NOMO-1 treated with DMSO at 0.1 percent for 48 hours (cell line): Measurements from ENCODE around the gene KCNG2.

ENCODE experiments used
- DNase-seq: peaks from one replicate; lab custom pipeline; 2025; ENCODE audit not compliant: unreplicated experiment; lab: John Stamatoyannopoulos, UW

Gene KCNG2

GRCh38 chr18:79798346-79798998 lies 734 bp downstream of the KCNG2 start:
- DNase-seq = no peak

GRCh38 chr18:79798999-79799370 lies 1.2 kb downstream of the KCNG2 start:
- no peak for DNase-seq

- DNase-seq = no peak
Measured at GRCh38 chr18:79799619-79800370, 2.1 kb downstream of the KCNG2 start.

GRCh38 chr18:79800371-79801180 lies 2.8 kb downstream of the KCNG2 start:
- DNase-seq = no peak

- DNase-seq = no peak
Measured at GRCh38 chr18:79801217-79801616, 3.5 kb downstream of the KCNG2 start.

GRCh38 chr18:79801641-79802040 lies 3.9 kb downstream of the KCNG2 start:
- no peak for DNase-seq

GRCh38 chr18:79802298-79802697 lies 4.6 kb downstream of the KCNG2 start:
- DNase-seq = no peak

- no peak for DNase-seq
Measured at GRCh38 chr18:79803611-79804051, 5.9 kb downstream of the KCNG2 start.

- DNase-seq = no peak
Measured at GRCh38 chr18:79804130-79804787, 6.5 kb downstream of the KCNG2 start.

GRCh38 chr18:79805211-79805887 lies 7.6 kb downstream of the KCNG2 start:
- DNase-seq = no peak

- DNase-seq = no peak
Measured at GRCh38 chr18:79805926-79806487, 8.3 kb downstream of the KCNG2 start.

GRCh38 chr18:79806976-79807841 lies 9.5 kb downstream of the KCNG2 start:
- DNase-seq = no peak

- no peak for DNase-seq
Measured at GRCh38 chr18:79809482-79810192, 11.9 kb downstream of the KCNG2 start.

- no peak for DNase-seq
Measured at GRCh38 chr18:79812052-79812451, 14.3 kb downstream of the KCNG2 start.

GRCh38 chr18:79814373-79814772 lies 16.6 kb downstream of the KCNG2 start:
- DNase-seq = no peak

- DNase-seq = no peak
Measured at GRCh38 chr18:79815657-79816056, 17.9 kb downstream of the KCNG2 start.

- DNase-seq = no peak
Measured at GRCh38 chr18:79816092-79816491, 18.4 kb downstream of the KCNG2 start.

GRCh38 chr18:79816981-79817606 lies 19.4 kb downstream of the KCNG2 start:
- no peak for DNase-seq
